CD4-positive, alpha-beta T cell (primary cell): ENCODE measurements around the gene ARHGEF11. TPM values are rescaled to one million over a fixed set of nuclear protein-coding genes. Genes with fewer than 3 reads are reported as not detected.

Experiments
- ATAC-seq: fragments of 200-7000 bp; cut with Tn5 transposase; one replicate; pipeline ENCODE4 v1.10.0; 2022; ENCODE audit warnings: mild to moderate bottlenecking; ENCODE audit not compliant: poor library complexity
- CTCF ChIA-PET: fragments of 350-600 bp; sonication (Branson Sonifier 250); formaldehyde crosslinking; loops from one replicate; lab custom pipeline; 2021; ENCODE audit warnings: antibody characterized with exemption, inconsistent platforms; lab: Charles Lee
- POLR2A ChIA-PET: fragments of 350-600 bp; sonication (Branson Sonifier 250); formaldehyde crosslinking; loops from one replicate; lab custom pipeline; 2021; ENCODE audit warnings: antibody characterized with exemption, inconsistent platforms; lab: Charles Lee
- DNase-seq, 14 experiments: peaks; one replicate each; pipeline ENCODE4 v3.0.0-alpha.2; 2013 to 2020; ENCODE audit warnings: mixed read lengths in 2 of 14
- H3K27ac ChIP-seq, 2 donors: one replicate each; pipeline versions ENCODE4 v1.5.1 to v1.7.0; 2013; ENCODE audit warnings: low read length in 2 of 2, low read depth in 1 of 2, mild to moderate bottlenecking in 1 of 2
- H3K27me3 ChIP-seq, 2 experiments: 1 replicate in 1 of 2; 2 replicates in 1 of 2; pipeline versions ENCODE4 v1.6.1 to v1.7.0; 2013; ENCODE audit warnings: low read length in 2 of 2, control low read depth in 1 of 2, mild to moderate bottlenecking in 1 of 2, moderate library complexity in 1 of 2; ENCODE audit not compliant: insufficient read depth in 2 of 2, control insufficient read depth in 1 of 2
- H3K36me3 ChIP-seq: one replicate; pipeline ENCODE4 v1.6.1; 2013; ENCODE audit warnings: low read length, control low read depth; ENCODE audit not compliant: insufficient read depth
- H3K4me1 ChIP-seq: one replicate; pipeline ENCODE4 v1.6.1; 2013; ENCODE audit warnings: low read length, control low read depth; ENCODE audit not compliant: insufficient read depth
- H3K4me3 ChIP-seq: one replicate; pipeline ENCODE4 v1.5.1; 2013; ENCODE audit warnings: mild to moderate bottlenecking, low read length, moderate library complexity
- H3K9me3 ChIP-seq, 2 experiments: 1 replicate in 1 of 2; 2 replicates in 1 of 2; pipeline versions ENCODE4 v1.6.1 to v1.7.0; 2013; ENCODE audit warnings: low read length in 2 of 2, mild to moderate bottlenecking in 2 of 2, control low read depth in 1 of 2, moderate library complexity in 1 of 2; ENCODE audit not compliant: control insufficient read depth in 1 of 2, insufficient read depth in 1 of 2
- H3K27ac Mint-ChIP-seq: one replicate; pipeline ENCODE4 v1.8.0; 2020; ENCODE audit warnings: mixed read lengths
- H3K27me3 Mint-ChIP-seq: one replicate; pipeline ENCODE4 v1.8.0; 2021; ENCODE audit warnings: mixed read lengths
- H3K36me3 Mint-ChIP-seq: one replicate; pipeline ENCODE4 v1.8.0; 2021; ENCODE audit warnings: low read depth, mixed read lengths
- H3K4me1 Mint-ChIP-seq: one replicate; pipeline ENCODE4 v1.8.0; 2021; ENCODE audit warnings: low read depth, mixed read lengths
- H3K4me3 Mint-ChIP-seq: one replicate; pipeline ENCODE4 v1.8.0; 2020; ENCODE audit warnings: mild to moderate bottlenecking, mixed read lengths
- H3K9me3 Mint-ChIP-seq: one replicate; pipeline ENCODE4 v1.8.0; 2020; ENCODE audit warnings: mixed read lengths
- intact Hi-C, 2 experiments: fragments of 100-400 bp; cut with DNase I in 1 of 2; cut with micrococcal nuclease in 1 of 2; formaldehyde crosslinking; loops; one replicate each; pipeline versions ENCODE4 v1.15.1 to v1.9.0; 2023 to 2025; cut with DNase I, micrococcal nuclease
- total RNA-seq, 174 experiments: library from RNA in 2 of 174; stranded (reverse) in 2 of 174; gene quantifications; one replicate each; pipeline ENCODE4 v1.2.3 and lab custom pipeline; 2021 to 2026
- TF ChIP-seq, protein P1 (sequence below): fragments of 200-600 bp; IDR thresholded peaks from one replicate; pipeline ENCODE4 v1.8.0; 2022; ENCODE audit warnings: antibody characterized with exemption, mild to moderate bottlenecking

Gene ARHGEF11
- total RNA-seq, 2 experiments from 2014 or later: 13.7 to 13.9 TPM

DNA sequence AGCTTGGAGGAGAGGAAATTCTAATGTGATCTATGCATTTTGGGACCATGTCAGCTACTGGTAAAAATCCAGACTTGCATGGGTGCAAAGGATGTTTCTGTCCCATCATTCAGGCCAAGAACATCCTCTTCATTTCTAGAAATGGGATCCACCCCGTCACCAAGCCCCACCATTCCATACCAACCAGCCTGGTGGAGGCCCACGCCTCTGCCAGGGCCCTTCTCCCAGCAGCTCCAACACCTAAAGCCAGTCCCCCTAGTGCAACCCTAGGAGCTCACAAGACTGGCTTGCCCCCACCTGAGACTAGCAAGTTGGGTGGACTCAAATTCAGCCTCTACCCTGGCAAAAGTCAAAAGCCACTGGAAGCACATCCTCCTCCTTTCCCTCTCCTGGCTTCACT is 1.9 kb downstream of the ARHGEF11 start:
- TF ChIP-seq, protein P1, sequence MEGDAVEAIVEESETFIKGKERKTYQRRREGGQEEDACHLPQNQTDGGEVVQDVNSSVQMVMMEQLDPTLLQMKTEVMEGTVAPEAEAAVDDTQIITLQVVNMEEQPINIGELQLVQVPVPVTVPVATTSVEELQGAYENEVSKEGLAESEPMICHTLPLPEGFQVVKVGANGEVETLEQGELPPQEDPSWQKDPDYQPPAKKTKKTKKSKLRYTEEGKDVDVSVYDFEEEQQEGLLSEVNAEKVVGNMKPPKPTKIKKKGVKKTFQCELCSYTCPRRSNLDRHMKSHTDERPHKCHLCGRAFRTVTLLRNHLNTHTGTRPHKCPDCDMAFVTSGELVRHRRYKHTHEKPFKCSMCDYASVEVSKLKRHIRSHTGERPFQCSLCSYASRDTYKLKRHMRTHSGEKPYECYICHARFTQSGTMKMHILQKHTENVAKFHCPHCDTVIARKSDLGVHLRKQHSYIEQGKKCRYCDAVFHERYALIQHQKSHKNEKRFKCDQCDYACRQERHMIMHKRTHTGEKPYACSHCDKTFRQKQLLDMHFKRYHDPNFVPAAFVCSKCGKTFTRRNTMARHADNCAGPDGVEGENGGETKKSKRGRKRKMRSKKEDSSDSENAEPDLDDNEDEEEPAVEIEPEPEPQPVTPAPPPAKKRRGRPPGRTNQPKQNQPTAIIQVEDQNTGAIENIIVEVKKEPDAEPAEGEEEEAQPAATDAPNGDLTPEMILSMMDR: no peak
- peak overlapping the region; percentile 26 for H3K4me3 Mint-ChIP-seq
- no peak overlapping the region for H3K4me3 ChIP-seq
- H3K4me1 ChIP-seq: peaks cover 13% of the 10 kb centered on the region
- H3K27me3 Mint-ChIP-seq: peaks cover 88% of the 10 kb centered on the region
- H3K9me3 ChIP-seq: no peaks in the 10 kb centered on the region
- DNase-seq: no peak
- no peaks in the 10 kb centered on the region for H3K9me3 Mint-ChIP-seq
- CTCF ChIA-PET: no interaction called here
- POLR2A ChIA-PET: no interaction called here
- H3K36me3 Mint-ChIP-seq: peaks cover 4% of the 10 kb centered on the region
- ATAC-seq: no peak
- H3K27ac Mint-ChIP-seq: no peak overlapping the region
- intact Hi-C loops: no loop called here
- H3K36me3 ChIP-seq: no peaks in the 10 kb centered on the region
- H3K27ac ChIP-seq: no peak overlapping the region
- H3K27me3 ChIP-seq: peaks cover 33 to 79% of the 10 kb centered on the region in 2 experiments
- H3K4me1 Mint-ChIP-seq: peaks cover 16% of the 10 kb centered on the region

DNA sequence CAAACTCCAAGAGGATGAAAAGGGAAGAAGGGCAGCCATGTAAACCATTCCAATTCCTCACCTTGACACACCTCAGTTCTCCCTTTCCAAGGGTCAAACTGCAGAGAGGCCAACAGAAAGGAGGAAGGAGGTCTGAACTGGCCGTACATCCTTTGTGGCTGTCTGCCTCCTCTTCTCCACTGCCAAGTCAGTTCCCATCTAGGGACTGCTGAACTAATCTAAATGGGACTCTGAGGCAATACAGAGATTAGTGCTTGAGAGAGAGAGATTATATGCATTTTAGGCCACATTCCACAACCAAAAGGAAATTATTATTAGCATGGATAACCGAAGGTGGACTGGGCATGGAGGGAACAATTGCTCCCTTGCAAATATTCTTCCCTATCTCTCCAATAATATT is 2.7 kb downstream of the ARHGEF11 start:
- no peak overlapping the region for H3K27ac ChIP-seq

DNA sequence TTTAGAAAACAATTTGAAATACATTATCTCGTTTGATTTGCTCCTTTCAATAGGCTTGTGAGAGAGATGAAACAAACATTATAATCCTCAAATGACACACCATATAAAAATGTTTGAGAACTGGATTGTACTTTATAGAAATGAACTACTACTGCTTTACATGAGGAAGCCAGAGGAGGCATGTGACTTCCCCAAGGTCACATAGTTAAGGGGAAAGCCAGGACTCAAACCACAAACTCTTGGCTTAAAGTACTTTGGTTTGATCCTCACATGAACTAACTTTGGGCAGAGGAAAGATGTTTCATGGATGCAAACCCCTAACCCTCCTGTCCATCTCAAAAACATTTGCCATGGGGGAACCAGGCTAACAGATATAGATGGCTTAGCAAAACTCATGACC is 4.7 kb downstream of the ARHGEF11 start:
- CTCF ChIA-PET: interaction anchor here (1.3 kb wide), 1 partner anchor 8 kb away, joined by 3 read pairs; no protein-coding TSS in a partner anchor
- H3K4me3 ChIP-seq: no peak overlapping the region
- no peak overlapping the region for H3K27ac ChIP-seq
- no peaks in the 10 kb centered on the region for H3K36me3 ChIP-seq
- TF ChIP-seq, protein P1: no peak
- peaks cover 19 to 55% of the 10 kb centered on the region in 2 experiments for H3K27me3 ChIP-seq
- DNase-seq (peak in 1 of 14 experiments; percentile 8), ATAC-seq (no peak)
- Mint-ChIP-seq H3K36me3 (no peaks in the 10 kb centered on the region), H3K9me3 (no peaks in the 10 kb centered on the region), H3K4me1 (peaks cover 6% of the 10 kb centered on the region), H3K4me3 (no peak overlapping the region), H3K27ac (no peak overlapping the region), H3K27me3 (peaks cover 73% of the 10 kb centered on the region)
- H3K9me3 ChIP-seq: no peaks in the 10 kb centered on the region
- peaks cover 5% of the 10 kb centered on the region for H3K4me1 ChIP-seq
- POLR2A ChIA-PET: no interaction called here
- intact Hi-C loops: no loop called here

More for the DNA sequence above, 2.7 kb downstream of the ARHGEF11 start:
- DNase-seq: no peak
- no peak for ATAC-seq
- Histone ChIP-seq H3K27me3 (peaks cover 30 to 71% of the 10 kb centered on the region in 2 experiments), H3K9me3 (no peaks in the 10 kb centered on the region), H3K4me1 (peaks cover 13% of the 10 kb centered on the region), H3K4me3 (no peak overlapping the region), H3K36me3 (no peaks in the 10 kb centered on the region)
- no peak overlapping the region for H3K4me3 Mint-ChIP-seq
- H3K27me3 Mint-ChIP-seq: peaks cover 85% of the 10 kb centered on the region
- no peak overlapping the region for H3K27ac Mint-ChIP-seq
- ChIA-PET POLR2A (no interaction called here), CTCF (no interaction called here)
- TF ChIP-seq, protein P1: no peak
- peaks cover 16% of the 10 kb centered on the region for H3K4me1 Mint-ChIP-seq
- intact Hi-C loops: no loop called here
- H3K9me3 Mint-ChIP-seq: no peaks in the 10 kb centered on the region
- peaks cover 4% of the 10 kb centered on the region for H3K36me3 Mint-ChIP-seq
